GM23338 (cell line): ENCODE measurements around the gene ZDHHC9. TPM values are rescaled to one million over a fixed set of nuclear protein-coding genes. Genes with fewer than 3 reads are reported as not detected.

Experiments used
- ATAC-seq: fragments of 200-7000 bp; cut with Tn5 transposase; 3 replicates; pipeline ENCODE4 v1.9.1; 2020
- DNase-seq: peaks from one replicate; pipeline ENCODE4 v3.0.0-alpha.2; 2015; ENCODE audit warnings: low spot score
- H2AFZ ChIP-seq: fragments of 200-600 bp; sonication (generic); 2 replicates; pipeline ENCODE4 v1.8.0; 2016; ENCODE audit warnings: antibody characterized with exemption, mild to moderate bottlenecking, moderate library complexity
- H3F3A ChIP-seq: fragments of 200-600 bp; sonication (generic); replicated peaks from 2 replicates; pipeline ENCODE4 v1.8.0; 2017; ENCODE audit warnings: antibody characterized with exemption, mixed run types, low read depth
- H3K27ac ChIP-seq: fragments of 200-600 bp; sonication (generic); 2 replicates; pipeline ENCODE4 v1.6.1; 2016; ENCODE audit warnings: low read depth
- H3K27me3 ChIP-seq: fragments of 200-600 bp; sonication (generic); 2 replicates; pipeline ENCODE4 v1.8.0; 2016; ENCODE audit warnings: mild to moderate bottlenecking, mixed run types, moderate library complexity; ENCODE audit not compliant: insufficient read depth
- H3K36me3 ChIP-seq: fragments of 200-600 bp; sonication (generic); 2 replicates; pipeline ENCODE4 v1.8.0; 2016; ENCODE audit warnings: mild to moderate bottlenecking; ENCODE audit not compliant: insufficient read depth
- H3K4me1 ChIP-seq: fragments of 200-600 bp; sonication (generic); 2 replicates; pipeline ENCODE4 v1.8.0; 2016; ENCODE audit warnings: mild to moderate bottlenecking, moderate library complexity; ENCODE audit not compliant: insufficient read depth
- H3K4me2 ChIP-seq: fragments of 200-600 bp; sonication (generic); 2 replicates; pipeline ENCODE4 v1.7.1; 2017; ENCODE audit warnings: mixed run types
- H3K4me3 ChIP-seq: fragments of 200-600 bp; sonication (generic); 2 replicates; pipeline ENCODE4 v1.6.1; 2016; ENCODE audit warnings: mixed run types
- H3K79me2 ChIP-seq: fragments of 200-600 bp; sonication (generic); replicated peaks from 2 replicates; pipeline ENCODE4 v1.8.0; 2017; ENCODE audit warnings: mild to moderate bottlenecking; ENCODE audit not compliant: insufficient read depth
- H3K9me2 ChIP-seq: fragments of 200-600 bp; sonication (generic); 2 replicates; pipeline ENCODE4 v1.8.0; 2017; ENCODE audit not compliant: insufficient read depth
- H4K20me1 ChIP-seq: fragments of 200-600 bp; sonication (generic); replicated peaks from 2 replicates; pipeline ENCODE4 v1.8.0; 2017; ENCODE audit warnings: mild to moderate bottlenecking; ENCODE audit not compliant: insufficient read depth
- H3K27ac Mint-ChIP-seq: 2 replicates; pipeline ENCODE4 v1.8.0; 2020; ENCODE audit warnings: inconsistent platforms, mild to moderate bottlenecking, moderate library complexity, mixed read lengths
- H3K27me3 Mint-ChIP-seq: 3 replicates; pipeline ENCODE4 v1.8.0; 2022; ENCODE audit warnings: low read depth, mild to moderate bottlenecking, moderate library complexity, mixed read lengths, inconsistent platforms; ENCODE audit not compliant: insufficient read depth, poor library complexity
- H3K36me3 Mint-ChIP-seq: 3 replicates; pipeline ENCODE4 v1.8.0; 2021; ENCODE audit warnings: low read depth, mild to moderate bottlenecking, inconsistent platforms, moderate library complexity, mixed read lengths
- H3K4me1 Mint-ChIP-seq: 3 replicates; pipeline ENCODE4 v1.8.0; 2020; ENCODE audit warnings: mild to moderate bottlenecking, inconsistent platforms, mixed read lengths
- H3K4me3 Mint-ChIP-seq: 3 replicates; pipeline ENCODE4 v1.8.0; 2021; ENCODE audit warnings: moderate library complexity, mild to moderate bottlenecking, inconsistent platforms, mixed read lengths
- H3K9me3 Mint-ChIP-seq: 3 replicates; pipeline ENCODE4 v1.8.0; 2020; ENCODE audit warnings: moderate library complexity, mild to moderate bottlenecking, inconsistent platforms, mixed read lengths
- CREB1 ChIP-seq: fragments of 250-450 bp; sonication (Bioruptor Pico); IDR thresholded peaks from 2 replicates; pipeline ENCODE4 v1.5.0; 2020; ENCODE audit warnings: low read depth, mild to moderate bottlenecking, moderate library complexity
- ETS1 ChIP-seq: IDR thresholded peaks from 2 replicates; pipeline ENCODE4 v1.6.1; 2016; ENCODE audit warnings: antibody characterized with exemption
- EZH2 ChIP-seq: fragments of 200-600 bp; sonication (generic); IDR thresholded peaks from one replicate; pipeline ENCODE4 v1.8.0; 2017; ENCODE audit warnings: antibody characterized with exemption, mild to moderate bottlenecking, low read depth; ENCODE audit not compliant: unreplicated experiment
- EZH2phosphoT487 ChIP-seq: fragments of 200-600 bp; sonication (generic); IDR thresholded peaks from one replicate; pipeline ENCODE4 v1.8.1; 2018; ENCODE audit warnings: antibody characterized with exemption; ENCODE audit not compliant: unreplicated experiment
- JUNB ChIP-seq: IDR thresholded peaks from one replicate; pipeline ENCODE4 v1.6.1; 2016; ENCODE audit warnings: antibody characterized with exemption; ENCODE audit not compliant: unreplicated experiment
- NANOG ChIP-seq: IDR thresholded peaks from 2 replicates; pipeline ENCODE4 v1.6.1; 2016; ENCODE audit warnings: antibody characterized with exemption, borderline replicate concordance
- POLR2AphosphoS5 ChIP-seq: IDR thresholded peaks from 2 replicates; pipeline ENCODE4 v1.6.1; 2016; ENCODE audit warnings: antibody characterized with exemption, low read depth
- STAT1 ChIP-seq: IDR thresholded peaks from one replicate; pipeline ENCODE4 v1.6.1; 2016; ENCODE audit warnings: antibody characterized with exemption; ENCODE audit not compliant: unreplicated experiment
- ZNF114 ChIP-seq: fragments of 250-450 bp; sonication (Bioruptor Pico); IDR thresholded peaks from 2 replicates; pipeline ENCODE4 v1.5.0; 2020; ENCODE audit warnings: mild to moderate bottlenecking, moderate library complexity
- ZNF331 ChIP-seq: fragments of 250-450 bp; sonication (Bioruptor Pico); IDR thresholded peaks from 2 replicates; pipeline ENCODE4 v1.5.0; 2020; ENCODE audit warnings: low read depth, mild to moderate bottlenecking, moderate library complexity
- ZNF462 ChIP-seq: fragments of 250-450 bp; sonication (Bioruptor Pico); IDR thresholded peaks from 2 replicates; pipeline ENCODE4 v1.5.0; 2020; ENCODE audit warnings: mild to moderate bottlenecking, moderate library complexity
- polyA plus RNA-seq: library from polyadenylated mRNA; unstranded; fragments of >200 nt; fragmentation: Nextera tagmentation; extraction: Ambion mirVana; gene quantifications from 2 replicates; pipeline ENCODE4 v1.2.1, GENCODE V29; 2016
- total RNA-seq: library from RNA; depleted of rRNA; stranded (reverse); fragments of >200 nt; shearing (Covaris generic); gene quantifications from 2 replicates; pipeline ENCODE4 v1.2.3, GENCODE V29; 2014

The ZDHHC9 gene
- total and polyA plus RNA-seq, 2 experiments from 2014 or later, result 14.2 to 17.6 TPM

- TF ChIP-seq CREB1, result no peak
- no peak for TF ChIP-seq ZNF331 (CRISPR knock-in tag)
- no peak for TF ChIP-seq ZNF462 (CRISPR knock-in tag)
- no peak for TF ChIP-seq EZH2phosphoT487
These were observed 52.4 kb downstream of the ZDHHC9 start (continued) for GRCh38 chrX:129791336-129791735.

- Mint-ChIP-seq H3K4me1 (no peaks in the 10 kb centered on the region), H3K9me3 (no peaks in the 10 kb centered on the region; the same call in 2 of the 3 replicates), H3K27me3 (peaks cover 5% of the 10 kb centered on the region), H3K27ac (no peak overlapping the region), H3K4me3 (no peak overlapping the region), H3K36me3 (no peaks in the 10 kb centered on the region)
- H3K36me3 ChIP-seq, result no peaks in the 10 kb centered on the region
- H3K4me2 ChIP-seq, result no peak overlapping the region
- DNase-seq, result no peak
- H3K27me3 ChIP-seq, result no peaks in the 10 kb centered on the region
- no peaks in the 10 kb centered on the region for H3F3A ChIP-seq
- no peak overlapping the region for H3K27ac ChIP-seq
- H3K4me1 ChIP-seq, result no peaks in the 10 kb centered on the region
- no peaks in the 10 kb centered on the region for H3K9me2 ChIP-seq
- TF ChIP-seq JUNB, result no peak
- no peak for TF ChIP-seq ETS1
- no peak for TF ChIP-seq NANOG
- no peak for TF ChIP-seq POLR2AphosphoS5
- no peak for TF ChIP-seq ZNF114 (CRISPR knock-in tag)
- TF ChIP-seq CREB1, result no peak
- TF ChIP-seq STAT1, result no peak
- no peak for TF ChIP-seq EZH2
- no peak overlapping the region for H3K4me3 ChIP-seq
- no peaks in the 10 kb centered on the region for H4K20me1 ChIP-seq
- H2AFZ ChIP-seq, result no peak overlapping the region
- no peaks in the 10 kb centered on the region for H3K79me2 ChIP-seq
- no peak for ATAC-seq
These were observed 52.9 kb downstream of the ZDHHC9 start for GRCh38 chrX:129790808-129791207.
